Measurements from ENCODE around the gene GID4.

The GID4 gene

DNA sequence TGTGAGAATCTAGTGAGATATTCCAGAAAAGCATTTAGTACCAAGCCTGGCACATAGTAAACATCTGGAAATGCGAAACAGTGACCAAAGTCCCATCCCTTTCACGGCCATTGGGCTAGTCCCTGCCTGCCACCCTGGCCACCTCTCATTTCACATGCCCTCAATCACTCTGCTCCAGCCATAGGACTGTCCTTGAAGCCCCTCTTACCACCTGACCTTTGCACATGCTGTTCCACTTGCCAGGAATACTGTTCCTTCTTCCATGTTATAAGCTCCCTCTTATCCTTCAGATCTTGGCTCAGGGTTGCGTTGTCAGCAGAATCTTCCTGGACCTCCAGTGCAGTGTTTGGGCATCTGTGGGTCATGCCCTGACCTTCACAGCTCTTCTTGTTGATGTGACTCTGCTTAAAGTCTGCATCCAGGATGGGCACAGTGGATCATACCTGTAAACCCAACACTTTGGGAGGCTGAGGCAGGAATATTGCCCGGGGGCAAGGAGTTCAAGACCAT is 71.5 kb downstream of the GID4 start:
- Mint-ChIP-seq H3K9me3 (ENCODE audit: low read depth) (no peaks in the 10 kb centered on the region), H3K27ac (no peak overlapping the region), H3K27me3 (no peaks in the 10 kb centered on the region), H3K4me3 (no peak overlapping the region), H3K4me1 (ENCODE audit: low read depth) (no peaks in the 10 kb centered on the region), H3K36me3 (no peaks in the 10 kb centered on the region)

DNA sequence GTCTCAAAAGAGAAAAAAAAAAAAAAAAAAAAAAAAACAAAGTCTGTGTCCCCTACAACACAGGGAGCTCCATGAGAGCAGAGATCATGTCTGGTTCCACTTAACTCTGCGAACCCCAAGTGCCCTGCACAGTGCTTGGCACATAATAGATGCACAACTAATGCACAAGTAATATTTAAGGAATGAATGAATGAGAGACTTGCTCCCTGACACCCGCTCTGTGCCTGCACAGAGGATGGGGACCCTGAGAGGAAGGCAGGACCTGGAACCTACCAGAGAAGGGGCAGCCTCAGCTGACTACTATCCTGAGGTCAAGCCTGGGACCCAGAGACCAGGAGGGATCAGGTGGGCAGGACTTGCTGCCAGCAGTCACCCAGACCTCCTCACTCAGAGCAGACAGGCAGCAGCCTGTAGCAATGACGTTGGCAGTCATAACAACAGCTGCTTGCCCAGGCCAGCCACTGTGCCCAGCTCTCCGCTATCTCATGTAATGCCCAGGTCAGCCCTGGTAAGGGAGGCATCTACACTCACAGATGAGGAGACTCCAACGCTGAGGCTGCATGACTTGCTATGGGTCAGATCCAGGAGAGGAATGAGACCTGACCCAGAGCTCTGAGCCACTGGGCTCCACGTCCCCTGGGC is 72.2 kb downstream of the GID4 start:
- H3K27me3 Mint-ChIP-seq, result no peaks in the 10 kb centered on the region
- H3K4me3 Mint-ChIP-seq, result no peak overlapping the region
- no peaks in the 10 kb centered on the region for H3K4me1 Mint-ChIP-seq (ENCODE audit: low read depth)
- no peaks in the 10 kb centered on the region for H3K9me3 Mint-ChIP-seq (ENCODE audit: low read depth)
- H3K36me3 Mint-ChIP-seq, result no peaks in the 10 kb centered on the region
- H3K27ac Mint-ChIP-seq, result no peak overlapping the region

DNA sequence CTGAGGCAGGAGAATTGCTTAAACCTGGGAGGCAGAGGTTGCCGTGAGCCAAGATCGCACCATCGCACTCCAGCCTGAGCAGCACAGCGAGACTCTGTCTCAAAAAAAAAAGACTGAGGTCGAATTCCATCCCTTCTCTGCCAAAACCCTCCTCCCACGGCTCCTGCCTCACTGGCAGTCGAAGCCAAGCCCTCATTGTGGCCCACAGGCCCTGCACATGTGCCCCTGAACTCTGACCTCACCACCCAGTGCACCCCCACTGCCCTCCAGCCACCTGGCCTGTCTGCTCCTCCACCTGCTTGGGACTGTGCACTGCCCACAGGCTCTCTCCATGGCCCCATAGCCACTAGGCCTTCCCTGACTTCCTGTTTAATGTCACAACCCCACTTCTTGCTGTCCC is 76.3 kb downstream of the GID4 start:
- H3K27ac Mint-ChIP-seq, result no peak overlapping the region
- H3K9me3 Mint-ChIP-seq (ENCODE audit: low read depth), result no peaks in the 10 kb centered on the region
- no peaks in the 10 kb centered on the region for H3K4me1 Mint-ChIP-seq (ENCODE audit: low read depth)
- no peaks in the 10 kb centered on the region for H3K27me3 Mint-ChIP-seq
- H3K4me3 Mint-ChIP-seq, result no peak overlapping the region
- H3K36me3 Mint-ChIP-seq, result no peaks in the 10 kb centered on the region

DNA sequence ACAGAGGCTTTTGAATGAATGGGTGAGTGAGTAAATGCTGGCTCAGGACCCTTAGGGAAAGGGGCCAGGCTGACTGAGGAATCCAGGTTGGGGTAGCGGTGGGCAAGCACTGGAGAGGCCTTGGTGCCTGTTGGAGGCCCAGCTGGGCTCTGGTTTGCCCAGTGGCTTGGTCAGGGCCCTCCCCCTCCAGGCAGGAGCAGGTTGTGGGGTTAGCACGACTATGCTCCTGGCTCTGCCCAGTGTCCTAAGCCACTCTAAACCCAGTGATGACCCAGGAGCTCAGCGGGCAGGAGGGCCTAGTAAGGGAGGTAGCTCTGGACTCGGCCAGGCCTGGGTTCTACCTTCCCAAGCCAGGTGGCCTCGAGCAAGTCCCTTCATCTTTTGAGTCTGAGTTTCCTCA is 76.9 kb downstream of the GID4 start:
- no peaks in the 10 kb centered on the region for H3K4me1 Mint-ChIP-seq (ENCODE audit: low read depth)

DNA sequence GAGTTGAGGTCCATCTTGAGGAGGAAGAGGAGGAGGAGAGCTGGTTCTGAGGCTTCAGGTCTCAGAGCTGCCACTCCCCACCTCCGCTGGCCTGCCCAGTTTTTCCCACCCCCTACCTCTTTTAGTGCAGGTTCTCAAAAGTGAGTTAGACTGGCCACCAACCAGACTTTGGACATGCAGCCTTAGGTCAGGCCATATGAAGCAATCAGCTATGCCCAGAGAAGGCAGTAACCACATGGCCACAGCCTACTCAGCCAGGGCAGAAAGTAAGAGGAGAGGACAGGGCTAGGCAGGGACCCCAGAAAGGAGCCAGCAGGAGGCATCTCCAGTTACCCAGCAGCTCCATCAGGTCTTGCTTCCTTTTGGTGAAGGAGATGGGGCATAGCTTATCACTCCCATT is 78.3 kb downstream of the GID4 start:
- Mint-ChIP-seq H3K27ac (no peak overlapping the region), H3K27me3 (no peaks in the 10 kb centered on the region), H3K4me3 (no peak overlapping the region), H3K9me3 (ENCODE audit: low read depth) (no peaks in the 10 kb centered on the region), H3K4me1 (ENCODE audit: low read depth) (no peaks in the 10 kb centered on the region), H3K36me3 (no peaks in the 10 kb centered on the region)

More for the DNA sequence above, 76.9 kb downstream of the GID4 start:
- H3K27ac Mint-ChIP-seq, result no peak overlapping the region
- H3K9me3 Mint-ChIP-seq (ENCODE audit: low read depth), result no peaks in the 10 kb centered on the region
- H3K36me3 Mint-ChIP-seq, result no peaks in the 10 kb centered on the region
- H3K4me3 Mint-ChIP-seq, result no peak overlapping the region
- H3K27me3 Mint-ChIP-seq, result no peaks in the 10 kb centered on the region

Measured in activated naive CD8-positive, alpha-beta T cell (primary cell).